H9 (cell line): Measurements from ENCODE around the gene BFSP2. TPM values are rescaled to one million over a fixed set of nuclear protein-coding genes. Genes with fewer than 3 reads are reported as not detected.
A peak's percentile ranks its signal among the peaks of the same experiment; 100 is the strongest.

ENCODE experiments used
- DNase-seq: peaks from one replicate; pipeline ENCODE4 v3.0.0-alpha.2; 2017
- H2AFZ ChIP-seq: one replicate; pipeline ENCODE4 v1.6.1; 2013; ENCODE audit warnings: mild to moderate bottlenecking, low read length, control low read depth, moderate library complexity
- H2AK5ac ChIP-seq: 2 replicates; pipeline ENCODE4 v1.6.1; 2013; ENCODE audit warnings: low read length, control low read depth, mixed read lengths; ENCODE audit not compliant: insufficient read length
- H2BK120ac ChIP-seq: one replicate; pipeline ENCODE4 v1.6.1; 2013; ENCODE audit warnings: low read depth, mild to moderate bottlenecking, low read length, control low read depth, inconsistent platforms; ENCODE audit not compliant: poor library complexity, severe bottlenecking
- H2BK12ac ChIP-seq: 2 replicates; pipeline ENCODE4 v1.6.1; 2013; ENCODE audit warnings: low read length, control low read depth, mixed read lengths, low read depth; ENCODE audit not compliant: insufficient read length
- H2BK15ac ChIP-seq: 2 replicates; pipeline ENCODE4 v1.6.1; 2013; ENCODE audit warnings: low read depth, low read length, control low read depth
- H2BK20ac ChIP-seq: one replicate; pipeline ENCODE4 v1.6.1; 2013; ENCODE audit warnings: low read depth, mild to moderate bottlenecking, low read length, control low read depth, inconsistent platforms; ENCODE audit not compliant: poor library complexity, severe bottlenecking
- H2BK5ac ChIP-seq: 2 replicates; pipeline ENCODE4 v1.6.1; 2013; ENCODE audit warnings: low read length, control low read depth, mixed read lengths; ENCODE audit not compliant: insufficient read length
- H3K14ac ChIP-seq: 2 replicates; pipeline ENCODE4 v1.6.1; 2013; ENCODE audit warnings: low read length, control low read depth; ENCODE audit not compliant: insufficient read depth
- H3K18ac ChIP-seq: 2 replicates; pipeline ENCODE4 v1.6.1; 2013; ENCODE audit warnings: low read depth, mild to moderate bottlenecking, mixed read lengths, low read length, control low read depth; ENCODE audit not compliant: insufficient read length
- H3K23ac ChIP-seq: 2 replicates; pipeline ENCODE4 v1.6.1; 2013; ENCODE audit warnings: low read length, control low read depth, mixed read lengths, low read depth; ENCODE audit not compliant: insufficient read length
- H3K23me2 ChIP-seq: 2 replicates; pipeline ENCODE4 v1.6.1; 2013; ENCODE audit warnings: low read depth, mild to moderate bottlenecking, mixed read lengths, low read length, control low read depth; ENCODE audit not compliant: insufficient read length, poor library complexity, severe bottlenecking
- H3K27ac ChIP-seq: 2 replicates; pipeline ENCODE4 v1.5.1; 2013; ENCODE audit warnings: low read length, control low read depth, mixed read lengths, low read depth; ENCODE audit not compliant: insufficient read length
- H3K27me3 ChIP-seq: 2 replicates; pipeline ENCODE4 v1.6.1; 2013; ENCODE audit warnings: low read length, control low read depth, inconsistent platforms; ENCODE audit not compliant: insufficient read depth
- H3K4ac ChIP-seq: 2 replicates; pipeline ENCODE4 v1.6.1; 2013; ENCODE audit warnings: low read depth, mild to moderate bottlenecking, control low read depth, inconsistent platforms, low read length, moderate library complexity
- H3K4me1 ChIP-seq: 2 replicates; pipeline ENCODE4 v1.6.1; 2013; ENCODE audit warnings: low read length, control low read depth, inconsistent platforms; ENCODE audit not compliant: insufficient read depth
- H3K4me2 ChIP-seq: 2 replicates; pipeline ENCODE4 v1.6.1; 2013; ENCODE audit warnings: low read length, control low read depth, mixed read lengths; ENCODE audit not compliant: insufficient read length, insufficient read depth
- H3K56ac ChIP-seq: 2 replicates; pipeline ENCODE4 v1.6.1; 2013; ENCODE audit warnings: low read depth, mild to moderate bottlenecking, mixed read lengths, low read length, control low read depth; ENCODE audit not compliant: insufficient read length
- H3K79me1 ChIP-seq: 2 replicates; pipeline ENCODE4 v1.6.1; 2013; ENCODE audit warnings: low read depth, mild to moderate bottlenecking, moderate library complexity, low read length, control low read depth, inconsistent platforms; ENCODE audit not compliant: insufficient read depth, poor library complexity, severe bottlenecking
- H3K79me2 ChIP-seq: 2 replicates; pipeline ENCODE4 v1.6.1; 2013; ENCODE audit warnings: low read length, control low read depth, inconsistent platforms; ENCODE audit not compliant: insufficient read depth
- H3K9ac ChIP-seq: 2 replicates; pipeline ENCODE4 v1.6.1; 2013; ENCODE audit warnings: low read length, control low read depth, mixed read lengths; ENCODE audit not compliant: insufficient read length; ENCODE audit errors: extremely low read depth
- H3K9me3 ChIP-seq: one replicate; pipeline ENCODE4 v1.6.1; 2013; ENCODE audit warnings: low read depth, low read length, inconsistent platforms; ENCODE audit not compliant: control insufficient read depth
- H3T11ph ChIP-seq: one replicate; pipeline ENCODE4 v1.6.1; 2013; ENCODE audit warnings: mild to moderate bottlenecking, low read length, control low read depth, inconsistent platforms
- H4K20me1 ChIP-seq: one replicate; pipeline ENCODE4 v1.6.1; 2013; ENCODE audit not compliant: control insufficient read depth, insufficient read length, insufficient read depth
- H4K5ac ChIP-seq: 2 replicates; pipeline ENCODE4 v1.6.1; 2013; ENCODE audit warnings: low read depth, mild to moderate bottlenecking, mixed read lengths, low read length, control low read depth; ENCODE audit not compliant: insufficient read length
- H4K8ac ChIP-seq: replicated peaks from 2 replicates; pipeline ENCODE4 v1.6.1; 2013; ENCODE audit warnings: low read length, control low read depth, mixed read lengths, low read depth; ENCODE audit not compliant: insufficient read length
- H4K91ac ChIP-seq: 2 replicates; pipeline ENCODE4 v1.6.1; 2013; ENCODE audit warnings: low read depth, mild to moderate bottlenecking, moderate library complexity, mixed read lengths, low read length, control low read depth; ENCODE audit not compliant: insufficient read length
- H3K27ac Mint-ChIP-seq, 3 experiments: 2 replicates in 2 of 3; 3 replicates in 1 of 3; pipeline ENCODE4 v1.8.0; 2020 to 2021; ENCODE audit warnings: mixed read lengths in 3 of 3, mild to moderate bottlenecking in 1 of 3, moderate library complexity in 1 of 3
- H3K27me3 Mint-ChIP-seq: 2 replicates; pipeline ENCODE4 v1.8.0; 2021; ENCODE audit warnings: low read depth, mild to moderate bottlenecking, moderate library complexity, mixed read lengths
- H3K36me3 Mint-ChIP-seq, 3 experiments: 2 replicates in 2 of 3; 3 replicates in 1 of 3; pipeline ENCODE4 v1.8.0; 2020 to 2021; ENCODE audit warnings: low read depth in 3 of 3, mixed read lengths in 3 of 3; ENCODE audit not compliant: insufficient read depth in 1 of 3
- H3K4me1 Mint-ChIP-seq, 2 experiments: 2 replicates each; pipeline ENCODE4 v1.8.0; 2020; ENCODE audit warnings: mixed read lengths in 2 of 2
- H3K4me3 Mint-ChIP-seq, 2 experiments: 2 replicates in 1 of 2; 3 replicates in 1 of 2; pipeline ENCODE4 v1.8.0; 2020 to 2021; ENCODE audit warnings: mild to moderate bottlenecking in 2 of 2, mixed read lengths in 2 of 2, moderate library complexity in 1 of 2
- H3K9me3 Mint-ChIP-seq, 2 experiments: 2 replicates in 1 of 2; 3 replicates in 1 of 2; pipeline ENCODE4 v1.8.0; 2020; ENCODE audit warnings: mild to moderate bottlenecking in 2 of 2, mixed read lengths in 2 of 2, moderate library complexity in 1 of 2
- WGBS: extraction: QIAGEN DNeasy Blood & Tissue Kit; methylation state at CpG from one replicate; pipeline ENCODE4 v1.1.7; 2013; ENCODE audit warnings: missing lambda C conversion rate, low lambda C conversion rate, mixed read lengths; ENCODE audit not compliant: insufficient read length; ENCODE audit errors: extremely low coverage; 5-methylcytosine and 5-hydroxymethylcytosine counted together
- total RNA-seq: library from RNA; stranded (reverse); gene quantifications from 2 replicates; pipeline ENCODE4 v1.2.1, GENCODE V29; 2021
- TF ChIP-seq, protein P1 (sequence below): fragments of 200-600 bp; sonication (generic); conservative IDR thresholded peaks from 3 replicates; pipeline ENCODE4 v1.8.0; 2021; ENCODE audit warnings: antibody characterized with exemption, mild to moderate bottlenecking

BFSP2 gene
- total RNA-seq, 1 experiment from 2014 or later: not detected

DNA sequence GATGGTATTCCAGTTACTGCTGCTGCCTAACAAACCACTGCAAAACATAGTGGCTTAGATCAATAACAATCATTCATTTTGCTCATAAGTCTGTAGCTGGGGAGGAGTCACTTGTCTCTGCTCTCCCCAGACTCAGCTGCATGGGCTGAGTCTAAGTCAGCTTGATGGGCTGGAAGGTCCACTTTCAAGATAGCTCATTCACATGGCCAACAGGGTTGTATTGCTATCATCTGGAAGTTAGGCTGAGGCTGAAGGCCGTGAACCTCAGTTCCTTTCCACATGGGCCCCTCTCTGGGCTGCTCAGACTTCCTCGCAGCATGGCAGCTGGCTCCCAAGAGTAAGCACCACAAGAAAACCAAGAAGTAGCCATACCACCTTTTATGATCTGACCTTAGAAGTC is 28.7 kb upstream of the BFSP2 start:
- H3K27ac Mint-ChIP-seq: no peak overlapping the region
- Histone ChIP-seq H2BK5ac (no peak overlapping the region), H3K27ac (no peak overlapping the region), H2BK120ac (no peak overlapping the region), H3T11ph (no peak overlapping the region), H3K23ac (no peak overlapping the region), H3K79me2 (no peaks in the 10 kb centered on the region), H3K4me1 (peaks cover 12% of the 10 kb centered on the region), H3K4me2 (no peak overlapping the region), H4K8ac (no peak overlapping the region), H3K27me3 (no peaks in the 10 kb centered on the region), H3K4ac (no peak overlapping the region), H2AK5ac (no peak overlapping the region), H2BK15ac (no peak overlapping the region), H3K18ac (no peak overlapping the region), H4K5ac (no peak overlapping the region), H3K9me3 (no peaks in the 10 kb centered on the region), H3K79me1 (no peaks in the 10 kb centered on the region), H4K91ac (no peak overlapping the region), H4K20me1 (no peaks in the 10 kb centered on the region), H2BK20ac (no peak overlapping the region), H2AFZ (no peak overlapping the region), H3K23me2 (no peaks in the 10 kb centered on the region), H3K9ac (no peak overlapping the region), H3K56ac (no peak overlapping the region), H3K14ac (no peak overlapping the region), H2BK12ac (no peak overlapping the region)
- peaks cover 20 to 21% of the 10 kb centered on the region in 2 experiments for H3K4me1 Mint-ChIP-seq
- H3K9me3 Mint-ChIP-seq: no peaks in the 10 kb centered on the region
- TF ChIP-seq, protein P1, sequence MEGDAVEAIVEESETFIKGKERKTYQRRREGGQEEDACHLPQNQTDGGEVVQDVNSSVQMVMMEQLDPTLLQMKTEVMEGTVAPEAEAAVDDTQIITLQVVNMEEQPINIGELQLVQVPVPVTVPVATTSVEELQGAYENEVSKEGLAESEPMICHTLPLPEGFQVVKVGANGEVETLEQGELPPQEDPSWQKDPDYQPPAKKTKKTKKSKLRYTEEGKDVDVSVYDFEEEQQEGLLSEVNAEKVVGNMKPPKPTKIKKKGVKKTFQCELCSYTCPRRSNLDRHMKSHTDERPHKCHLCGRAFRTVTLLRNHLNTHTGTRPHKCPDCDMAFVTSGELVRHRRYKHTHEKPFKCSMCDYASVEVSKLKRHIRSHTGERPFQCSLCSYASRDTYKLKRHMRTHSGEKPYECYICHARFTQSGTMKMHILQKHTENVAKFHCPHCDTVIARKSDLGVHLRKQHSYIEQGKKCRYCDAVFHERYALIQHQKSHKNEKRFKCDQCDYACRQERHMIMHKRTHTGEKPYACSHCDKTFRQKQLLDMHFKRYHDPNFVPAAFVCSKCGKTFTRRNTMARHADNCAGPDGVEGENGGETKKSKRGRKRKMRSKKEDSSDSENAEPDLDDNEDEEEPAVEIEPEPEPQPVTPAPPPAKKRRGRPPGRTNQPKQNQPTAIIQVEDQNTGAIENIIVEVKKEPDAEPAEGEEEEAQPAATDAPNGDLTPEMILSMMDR: no peak
- H3K36me3 Mint-ChIP-seq: no peaks in the 10 kb centered on the region
- H3K27me3 Mint-ChIP-seq: no peaks in the 10 kb centered on the region
- peak; percentile 7 for DNase-seq
- WGBS: no CpG with 5 or more reads among the region's 2 CpGs
- no peak overlapping the region for H3K4me3 Mint-ChIP-seq
